HG02642 (cell line): Measurements from ENCODE around the gene PCDHB13.

ENCODE experiments used
- ATAC-seq: cut with Tn5 transposase; IDR thresholded peaks from one replicate; pipeline ENCODE4 v1.9.1; 2021; ENCODE audit warnings: mild to moderate bottlenecking; ENCODE audit not compliant: unreplicated experiment, poor library complexity

The PCDHB13 gene

DNA sequence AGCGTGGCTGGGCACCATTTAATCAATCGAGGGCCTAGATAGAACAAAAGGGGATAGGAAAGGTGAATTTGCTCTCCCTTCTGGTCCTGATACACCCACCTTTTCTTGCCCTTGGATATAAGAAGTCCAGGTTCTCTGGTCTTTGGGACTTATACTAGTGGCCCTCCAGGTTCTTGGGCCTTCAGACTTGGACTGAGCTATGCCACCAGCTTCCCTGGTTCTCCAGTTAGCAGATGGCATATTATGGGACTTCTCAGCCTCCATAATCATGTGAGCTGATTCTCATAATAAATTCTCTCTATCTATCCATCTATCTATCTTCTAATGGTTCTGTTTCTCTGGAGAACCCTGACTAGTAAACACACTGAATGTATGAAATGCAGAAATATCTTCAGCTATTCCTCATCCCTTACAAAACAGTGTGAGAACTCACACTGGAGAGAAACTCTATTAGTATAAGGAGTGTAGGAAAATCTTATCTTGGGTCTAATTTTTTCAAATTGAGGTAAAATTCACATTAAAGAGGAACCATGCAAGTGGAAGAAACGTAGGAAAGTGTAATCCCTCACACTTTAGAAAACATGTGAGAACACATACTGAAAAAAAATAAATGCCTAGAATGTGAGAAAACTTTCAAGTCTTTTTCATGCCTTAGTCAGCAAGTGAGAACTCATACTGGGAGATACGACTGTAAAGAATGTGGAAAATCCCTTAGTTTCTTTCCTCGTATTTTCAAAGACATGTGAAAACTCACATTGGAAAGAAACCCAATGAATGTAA is 46.9 kb downstream of the PCDHB13 start:
- no peak for ATAC-seq

DNA sequence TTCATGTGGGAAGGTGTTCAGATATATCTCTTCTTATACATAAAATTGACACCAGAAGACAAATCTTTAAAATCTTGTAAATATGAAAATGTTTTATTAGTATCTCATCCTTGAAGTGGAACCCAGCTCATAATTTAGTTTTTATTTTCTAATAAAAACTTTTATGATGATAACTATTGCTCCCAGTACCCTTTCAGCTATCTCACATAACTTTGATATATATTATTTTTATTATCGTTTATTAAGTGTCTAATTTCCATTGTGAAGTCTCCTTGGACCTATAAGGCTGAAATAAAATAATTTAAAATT is 47.5 kb downstream of the PCDHB13 start:
- no peak for ATAC-seq
